Cerebellar nuclear complex (tissue), 1 donor: Measurements from ENCODE around the gene TMOD2.

Experiments
- DNase-seq, 2 experiments: peaks; one replicate each; lab custom pipeline; 2025; lab: John Stamatoyannopoulos, UW

The TMOD2 gene

DNA sequence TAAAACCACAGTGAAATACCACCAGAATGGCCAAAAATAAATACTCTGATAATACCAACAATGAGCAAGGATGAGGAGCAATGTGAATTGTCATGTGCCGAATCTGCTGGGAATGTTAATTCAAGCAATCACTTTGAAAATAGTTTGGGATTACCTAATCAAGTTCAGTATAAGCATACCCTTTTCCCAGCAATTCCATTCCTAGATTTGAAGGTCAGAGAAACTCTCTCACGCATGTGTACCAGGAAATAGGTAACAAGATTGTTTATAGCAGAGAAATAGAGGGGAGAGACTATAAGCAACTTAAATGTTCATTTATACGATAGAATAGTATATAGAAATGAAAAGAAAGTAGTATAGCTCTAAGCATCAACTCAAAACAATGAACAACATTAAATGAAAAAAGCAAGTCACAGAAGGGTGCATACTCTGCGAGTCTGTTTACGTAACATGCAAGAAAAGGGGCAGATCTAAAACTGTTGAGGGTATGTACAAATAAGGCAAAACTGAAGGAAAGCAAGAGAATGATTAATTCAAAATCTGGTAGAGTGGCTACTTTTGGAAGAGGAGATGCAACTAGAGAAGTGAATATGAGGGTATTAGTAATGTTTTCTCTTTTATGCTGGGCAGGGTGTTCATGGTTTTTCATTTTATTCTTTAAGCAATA, 105.5 kb downstream of the TMOD2 start:
- no peak for DNase-seq

DNA sequence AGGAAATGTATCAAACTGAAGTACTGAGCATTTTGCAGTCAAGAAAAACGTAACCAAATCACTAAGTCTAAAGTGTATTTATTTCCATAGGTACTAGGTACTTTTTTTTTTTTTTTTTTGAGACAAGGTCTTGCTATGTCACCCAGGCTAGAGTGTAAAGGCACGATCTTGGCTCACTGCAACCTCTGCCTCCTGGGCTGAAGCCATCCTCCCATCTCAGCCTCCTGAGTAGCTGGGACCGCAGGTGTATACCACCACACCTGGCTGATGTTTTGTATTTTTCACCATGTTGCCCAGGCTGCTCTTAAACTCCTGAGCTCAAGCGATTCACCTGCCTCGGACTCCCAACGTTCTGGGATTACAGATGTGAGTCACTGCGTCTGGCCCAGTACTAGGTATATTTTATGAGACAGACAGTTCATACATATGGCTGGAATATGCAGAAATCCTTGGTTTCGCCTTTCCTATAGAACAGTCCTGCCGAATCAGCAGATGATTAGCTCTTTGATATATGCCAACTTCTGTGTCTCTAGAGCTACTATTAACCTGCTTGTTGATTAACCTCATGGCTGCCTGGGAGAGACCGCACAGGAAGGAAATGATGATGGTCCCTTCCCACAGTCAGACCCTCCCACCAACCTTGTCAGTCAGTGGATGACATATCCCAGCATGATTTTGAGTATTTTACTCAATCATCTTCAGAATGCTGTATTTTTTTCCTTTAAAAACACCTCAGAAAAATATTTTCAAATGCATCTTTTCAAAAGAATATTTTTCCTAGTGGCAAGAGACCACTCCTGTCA, 110.4 kb downstream of the TMOD2 start:
- no peak for DNase-seq

DNA sequence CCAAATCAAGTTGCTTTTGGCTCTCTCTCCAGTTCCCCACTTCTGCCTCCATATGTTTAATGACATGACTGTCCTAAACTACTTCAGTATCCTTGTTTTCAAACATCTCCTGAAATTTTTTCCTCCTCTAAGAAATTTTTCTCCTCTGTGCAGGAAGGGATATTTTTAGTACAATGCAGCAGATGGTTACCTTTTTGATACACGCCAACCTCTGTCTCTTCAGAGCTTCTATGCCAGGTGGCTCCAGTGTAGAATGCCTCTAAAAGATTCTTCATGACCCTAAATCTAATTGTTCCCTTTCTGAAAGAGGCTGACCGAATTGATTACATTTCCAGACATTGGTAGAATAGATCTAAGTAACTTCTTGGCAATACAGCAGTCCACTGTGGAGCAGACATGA, 111.7 kb downstream of the TMOD2 start:
- peak in 1 of 2 experiments; percentile 27 for DNase-seq

DNA sequence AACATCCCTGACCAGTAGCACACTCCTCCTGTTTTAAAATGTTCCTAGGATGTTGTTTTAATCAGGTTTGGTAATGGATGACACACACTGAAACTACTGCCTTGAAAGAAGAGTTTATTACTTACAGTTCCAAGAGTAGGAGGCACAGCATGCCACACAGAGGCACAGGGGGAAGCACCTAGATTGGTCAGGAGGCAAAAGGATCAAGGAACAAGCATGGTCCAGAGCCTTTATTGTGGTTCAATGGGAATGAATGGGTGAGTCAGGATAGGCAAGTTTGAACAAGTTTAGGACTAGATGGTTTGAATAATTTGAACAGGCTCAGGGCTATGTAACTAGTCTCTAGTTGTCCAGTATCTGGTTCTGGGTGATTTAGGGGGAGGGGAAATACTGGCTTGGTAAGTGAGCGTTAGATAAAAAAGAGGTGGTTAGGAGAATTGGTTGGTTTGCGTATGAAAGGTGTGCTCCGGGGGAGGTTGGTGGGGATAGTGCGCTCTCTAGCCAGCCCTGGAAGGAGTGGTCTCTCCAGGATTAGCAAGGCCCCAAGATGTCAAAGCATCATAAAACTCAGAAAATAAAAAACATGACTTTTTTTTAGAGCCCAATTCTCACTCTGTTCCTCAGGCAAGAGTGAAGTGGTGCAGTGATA, 113.1 kb downstream of the TMOD2 start:
- DNase-seq, result no peak

DNA sequence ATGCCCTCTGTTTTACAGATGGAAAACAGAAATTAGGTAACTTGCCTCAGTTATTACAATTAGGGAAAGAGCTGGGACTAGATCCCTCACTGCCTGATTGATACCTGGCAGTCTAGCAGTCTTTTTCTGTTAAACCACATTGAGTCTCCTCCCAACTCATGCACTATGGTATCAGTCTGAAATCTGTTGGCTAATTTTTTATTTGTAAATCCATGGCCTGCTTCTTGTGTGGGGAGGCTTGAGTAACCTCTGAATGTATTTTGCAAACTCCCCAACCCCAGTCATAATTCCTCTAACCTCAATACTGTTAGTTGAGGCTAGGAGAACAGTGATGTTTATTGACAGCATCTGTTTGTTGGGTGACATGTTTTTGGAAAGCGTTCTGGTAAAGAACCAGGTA, 113.9 kb downstream of the TMOD2 start:
- no peak for DNase-seq
